ENCODE data around the gene SH3BP1.

Gene SH3BP1

GRCh38 chr22:37657590-37658132 lies 18.2 kb downstream of the SH3BP1 start:
- H3K79me2 ChIP-seq (ENCODE audit: low read length): peaks cover 41% of the 10 kb centered on the region
- H3K27ac ChIP-seq (ENCODE audit: low read length): peak overlapping the region; percentile 65
- peak overlapping the region; percentile 73 for H3K9ac ChIP-seq (ENCODE audit: low read length)
- H4K20me1 ChIP-seq (ENCODE audit: insufficient read depth, low read length): peaks cover 31% of the 10 kb centered on the region
- TF ChIP-seq EZH2phosphoT487 (IDR thresholded peaks at IDR 0.05; ENCODE audit: low read depth) (no peak), CTCF (IDR thresholded peaks at IDR 0.05; ENCODE audit: low read depth, low read length) (no peak)
- H3K4me1 ChIP-seq (ENCODE audit: low read length): peaks cover 34% of the 10 kb centered on the region
- H2AFZ ChIP-seq (ENCODE audit: low read depth, low read length): peak overlapping the region; percentile 76
- peaks cover 30% of the 10 kb centered on the region for H3K36me3 ChIP-seq (replicated peaks; ENCODE audit: low read depth, low read length)
- H3K9me3 ChIP-seq (ENCODE audit: insufficient read depth, low read length): no peaks in the 10 kb centered on the region
- H3K27me3 ChIP-seq (ENCODE audit: low read depth, low read length): no peaks in the 10 kb centered on the region
- H3K4me2 ChIP-seq (ENCODE audit: low read length): peak overlapping the region; percentile 91
- H3K4me3 ChIP-seq (ENCODE audit: low read length): peak overlapping the region; percentile 90

- Histone ChIP-seq H3K4me2 (ENCODE audit: low read length) (peak within 1 kb of the TSS; percentile 97), H4K20me1 (ENCODE audit: insufficient read depth, low read length) (peaks cover 31% of the 10 kb centered on the region), H2AFZ (ENCODE audit: low read depth, low read length) (peak within 1 kb of the TSS; percentile 76), H3K4me3 (ENCODE audit: low read length) (peak within 1 kb of the TSS; percentile 90), H3K79me2 (ENCODE audit: low read length) (peaks cover 47% of the 10 kb centered on the region), H3K27me3 (ENCODE audit: low read depth, low read length) (no peaks in the 10 kb centered on the region), H3K4me1 (ENCODE audit: low read length) (peaks cover 34% of the 10 kb centered on the region), H3K9ac (ENCODE audit: low read length) (peak within 1 kb of the TSS; percentile 88), H3K27ac (ENCODE audit: low read length) (peak within 1 kb of the TSS; percentile 65), H3K36me3 (replicated peaks; ENCODE audit: low read depth, low read length) (peaks cover 26% of the 10 kb centered on the region), H3K9me3 (ENCODE audit: insufficient read depth, low read length) (no peaks in the 10 kb centered on the region)
- TF ChIP-seq EZH2phosphoT487 (IDR thresholded peaks at IDR 0.05; ENCODE audit: low read depth) (no peak), CTCF (IDR thresholded peaks at IDR 0.05; ENCODE audit: low read depth, low read length) (no peak)
Measured at GRCh38 chr22:37658133-37659065, 18.9 kb downstream of the SH3BP1 start, which contains the start of gene PDXP. Gene PDXP, plus strand, starts transcription at chr22:37658723. Its CDS starts 60 bp downstream, at chr22:37658783.

- Histone ChIP-seq H3K27ac (ENCODE audit: low read length) (peak overlapping the region; percentile 41), H3K36me3 (replicated peaks; ENCODE audit: low read depth, low read length) (peaks cover 23% of the 10 kb centered on the region), H4K20me1 (ENCODE audit: insufficient read depth, low read length) (peaks cover 31% of the 10 kb centered on the region), H3K4me3 (ENCODE audit: low read length) (peak overlapping the region; percentile 90), H2AFZ (ENCODE audit: low read depth, low read length) (no peak overlapping the region), H3K27me3 (ENCODE audit: low read depth, low read length) (no peaks in the 10 kb centered on the region), H3K9me3 (ENCODE audit: insufficient read depth, low read length) (no peaks in the 10 kb centered on the region), H3K79me2 (ENCODE audit: low read length) (peaks cover 55% of the 10 kb centered on the region), H3K9ac (ENCODE audit: low read length) (peak overlapping the region; percentile 88), H3K4me1 (ENCODE audit: low read length) (peaks cover 34% of the 10 kb centered on the region), H3K4me2 (ENCODE audit: low read length) (peak overlapping the region; percentile 97)
- TF ChIP-seq EZH2phosphoT487 (IDR thresholded peaks at IDR 0.05; ENCODE audit: low read depth): no peak
- TF ChIP-seq CTCF (IDR thresholded peaks at IDR 0.05; ENCODE audit: low read depth, low read length): no peak
Measured at GRCh38 chr22:37659066-37659896, 19.8 kb downstream of the SH3BP1 start.
